ENCODE measurements around the gene NAGK.
A peak's percentile ranks its signal among the peaks of the same experiment; 100 is the strongest.
"Not testable (repeated sequence)": the region's sequence is repeated elsewhere in the genome, so short reads cannot be mapped to it uniquely, and the experiment has no call there.

The NAGK gene

GRCh38 chr2:71068218-71069035 lies at the start of gene NAGK:
Gene NAGK (plus strand): TSS chr2:71068648. CDS start chr2:71068684, 36 bp downstream.
- DNase-seq, result peak; percentile 83

- DNase-seq, result not testable (repeated sequence)
These were observed 48.5 kb upstream of the NAGK start for GRCh38 chr2:71019989-71020388.

GRCh38 chr2:71021394-71021793 lies 47.1 kb upstream of the NAGK start:
- DNase-seq, result not testable (repeated sequence)

GRCh38 chr2:71023553-71024243 lies 44.8 kb upstream of the NAGK start:
- DNase-seq, result not testable (repeated sequence)

GRCh38 chr2:71036296-71036695 lies 32.2 kb upstream of the NAGK start:
- DNase-seq, result not testable (repeated sequence)

- no peak for DNase-seq
These were observed 26.2 kb upstream of the NAGK start for GRCh38 chr2:71042287-71042686.

GRCh38 chr2:71043531-71044407 lies 24.7 kb upstream of the NAGK start:
- no peak for DNase-seq

GRCh38 chr2:71045151-71045550 lies 23.3 kb upstream of the NAGK start:
- no peak for DNase-seq

- DNase-seq, result no peak
These were observed 22.4 kb upstream of the NAGK start for GRCh38 chr2:71045865-71046548.

GRCh38 chr2:71048096-71048495 lies 20.4 kb upstream of the NAGK start:
- no peak for DNase-seq

GRCh38 chr2:71049704-71050360 lies 18.6 kb upstream of the NAGK start:
- not testable (repeated sequence) for DNase-seq

- DNase-seq, result not testable (repeated sequence)
These were observed 13.2 kb upstream of the NAGK start for GRCh38 chr2:71055206-71055740.

GRCh38 chr2:71060211-71060610 lies 8.2 kb upstream of the NAGK start:
- DNase-seq, result no peak

GRCh38 chr2:71060871-71061270 lies 7.6 kb upstream of the NAGK start:
- DNase-seq, result no peak

- DNase-seq, result no peak
These were observed 5.2 kb upstream of the NAGK start for GRCh38 chr2:71063216-71063615.

GRCh38 chr2:71064110-71064611 lies 4.3 kb upstream of the NAGK start:
- DNase-seq, result no peak

- DNase-seq, result no peak
These were observed 3.5 kb upstream of the NAGK start for GRCh38 chr2:71064754-71065621.

GRCh38 chr2:71066856-71067255 lies 1.6 kb upstream of the NAGK start:
- DNase-seq, result no peak

GRCh38 chr2:71067567-71068217 lies 756 bp upstream of the NAGK start:
- no peak for DNase-seq

GRCh38 chr2:71069376-71069775 lies 928 bp downstream of the NAGK start:
- no peak for DNase-seq

All from NCI-H1092 (cell line).